NCI-H128 (cell line): ENCODE measurements around the gene PPP2R5C.

Experiments used
- DNase-seq: peaks from one replicate; lab custom pipeline; 2025; ENCODE audit not compliant: unreplicated experiment; lab: John Stamatoyannopoulos, UW

PPP2R5C gene

GRCh38 chr14:101909371-101910096, 148.0 kb downstream of the PPP2R5C start:
- DNase-seq = no peak

- no peak for DNase-seq
Observed at GRCh38 chr14:101912841-101913240, 151.3 kb downstream of the PPP2R5C start.

- no peak for DNase-seq
Observed at GRCh38 chr14:101914083-101914482, 152.6 kb downstream of the PPP2R5C start.

GRCh38 chr14:101915871-101916815, 154.6 kb downstream of the PPP2R5C start:
- no peak for DNase-seq

- DNase-seq = no peak
Observed at GRCh38 chr14:101916816-101917412, 155.4 kb downstream of the PPP2R5C start.

GRCh38 chr14:101917413-101918017, 156.0 kb downstream of the PPP2R5C start:
- no peak for DNase-seq

- DNase-seq = no peak
Observed at GRCh38 chr14:101918065-101918989, 156.8 kb downstream of the PPP2R5C start.

GRCh38 chr14:101920271-101920670, 158.8 kb downstream of the PPP2R5C start:
- DNase-seq = no peak

GRCh38 chr14:101922866-101923265, 161.4 kb downstream of the PPP2R5C start:
- DNase-seq = no peak

GRCh38 chr14:101925152-101925551, 163.6 kb downstream of the PPP2R5C start:
- no peak for DNase-seq

GRCh38 chr14:101926085-101926484, 164.6 kb downstream of the PPP2R5C start:
- DNase-seq = no peak

- no peak for DNase-seq
Observed at GRCh38 chr14:101926620-101927019, 165.1 kb downstream of the PPP2R5C start.

- no peak for DNase-seq
Observed at GRCh38 chr14:101927859-101928258, 166.3 kb downstream of the PPP2R5C start.

GRCh38 chr14:101928415-101928841, 166.9 kb downstream of the PPP2R5C start:
- no peak for DNase-seq

- DNase-seq = no peak
Observed at GRCh38 chr14:101929096-101929495, 167.6 kb downstream of the PPP2R5C start.

GRCh38 chr14:101929946-101930345, 168.4 kb downstream of the PPP2R5C start:
- no peak for DNase-seq

GRCh38 chr14:101932673-101933072, 171.2 kb downstream of the PPP2R5C start:
- DNase-seq = no peak

- no peak for DNase-seq
Observed at GRCh38 chr14:101933209-101933608, 171.7 kb downstream of the PPP2R5C start.

- DNase-seq = no peak
Observed at GRCh38 chr14:101934601-101935150, 173.2 kb downstream of the PPP2R5C start.
